Upper lobe of right lung (tissue), 1 donor: ENCODE data around the gene ICAM3. TPM values are rescaled to one million over a fixed set of nuclear protein-coding genes. Genes with fewer than 3 reads are reported as not detected.
"Not testable (repeated sequence)": the region's sequence is repeated elsewhere in the genome, so short reads cannot be mapped to it uniquely, and the experiment has no call there.

Source experiments
- ATAC-seq: fragments of 200-7000 bp; cut with Tn5 transposase; one replicate; pipeline ENCODE4 v1.9.1; 2020; ENCODE audit warnings: mild to moderate bottlenecking, moderate library complexity
- DNase-seq: peaks from one replicate; pipeline ENCODE4 v3.0.0-alpha.2; 2020
- H3K27ac ChIP-seq: fragments of 200-600 bp; one replicate; pipeline ENCODE4 v1.8.0; 2022
- H3K27me3 ChIP-seq: fragments of 200-600 bp; one replicate; pipeline ENCODE4 v1.8.0; 2022; ENCODE audit warnings: mild to moderate bottlenecking
- H3K36me3 ChIP-seq: fragments of 200-600 bp; one replicate; pipeline ENCODE4 v1.8.0; 2022
- H3K4me1 ChIP-seq: fragments of 200-600 bp; one replicate; pipeline ENCODE4 v1.8.0; 2022
- H3K4me3 ChIP-seq: fragments of 200-600 bp; one replicate; pipeline ENCODE4 v1.8.0; 2022; ENCODE audit warnings: mild to moderate bottlenecking
- H3K9me3 ChIP-seq: fragments of 200-600 bp; one replicate; pipeline ENCODE4 v1.8.0; 2022
- intact Hi-C: fragments of 100-400 bp; cut with DNase I; formaldehyde crosslinking; loops from one replicate; pipeline ENCODE4 v1.11.0; 2022
- total RNA-seq: library from RNA; stranded (reverse); fragmentation: NEBNext Ultra II Directional; extraction: Animal tissue kit (Norgen Biotek cat#: 25700); gene quantifications from one replicate; pipeline ENCODE4 v1.2.1, GENCODE V29; 2021
- TF ChIP-seq, protein P1 (sequence below): fragments of 200-600 bp; IDR thresholded peaks from one replicate; pipeline ENCODE4 v1.8.0; 2022; ENCODE audit warnings: antibody characterized with exemption
- donor health status: DM: no; HTN: yes; CAD: no; lungs with severe emphysema.

The ICAM3 gene
- total RNA-seq, 1 donor from 2014 or later: 23.8 TPM

DNA sequence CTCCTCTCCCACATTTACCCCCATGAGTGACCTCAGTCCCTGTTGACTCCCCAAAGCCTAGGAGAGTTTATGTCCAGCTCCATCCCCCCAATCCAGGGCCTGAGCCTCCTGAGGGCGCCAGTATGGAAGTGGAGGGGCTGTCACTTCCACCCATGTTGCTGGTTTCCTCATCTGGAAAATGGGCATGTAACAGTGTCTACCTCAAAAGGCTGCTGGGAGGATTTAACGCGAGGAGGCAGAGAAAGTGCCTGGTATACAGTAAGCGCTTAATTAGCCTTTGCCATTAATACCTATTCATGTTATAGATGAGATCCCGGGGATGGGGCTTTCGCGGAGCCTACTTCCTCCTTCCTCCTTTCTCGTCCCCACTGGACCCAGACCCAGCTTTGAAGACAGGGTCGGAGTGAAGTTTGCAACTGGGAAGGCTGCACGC is 40.5 kb upstream of the ICAM3 start:
- TF ChIP-seq, protein P1, sequence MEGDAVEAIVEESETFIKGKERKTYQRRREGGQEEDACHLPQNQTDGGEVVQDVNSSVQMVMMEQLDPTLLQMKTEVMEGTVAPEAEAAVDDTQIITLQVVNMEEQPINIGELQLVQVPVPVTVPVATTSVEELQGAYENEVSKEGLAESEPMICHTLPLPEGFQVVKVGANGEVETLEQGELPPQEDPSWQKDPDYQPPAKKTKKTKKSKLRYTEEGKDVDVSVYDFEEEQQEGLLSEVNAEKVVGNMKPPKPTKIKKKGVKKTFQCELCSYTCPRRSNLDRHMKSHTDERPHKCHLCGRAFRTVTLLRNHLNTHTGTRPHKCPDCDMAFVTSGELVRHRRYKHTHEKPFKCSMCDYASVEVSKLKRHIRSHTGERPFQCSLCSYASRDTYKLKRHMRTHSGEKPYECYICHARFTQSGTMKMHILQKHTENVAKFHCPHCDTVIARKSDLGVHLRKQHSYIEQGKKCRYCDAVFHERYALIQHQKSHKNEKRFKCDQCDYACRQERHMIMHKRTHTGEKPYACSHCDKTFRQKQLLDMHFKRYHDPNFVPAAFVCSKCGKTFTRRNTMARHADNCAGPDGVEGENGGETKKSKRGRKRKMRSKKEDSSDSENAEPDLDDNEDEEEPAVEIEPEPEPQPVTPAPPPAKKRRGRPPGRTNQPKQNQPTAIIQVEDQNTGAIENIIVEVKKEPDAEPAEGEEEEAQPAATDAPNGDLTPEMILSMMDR: no peak
- intact Hi-C loops: no loop called here
- DNase-seq: no peak
- no peaks in the 10 kb centered on the region for H3K9me3 ChIP-seq
- peaks cover 15% of the 10 kb centered on the region for H3K4me1 ChIP-seq
- H3K27me3 ChIP-seq: no peaks in the 10 kb centered on the region
- H3K27ac ChIP-seq: peak overlapping the region; percentile 85
- ATAC-seq: no peak
- H3K4me3 ChIP-seq: peak overlapping the region; percentile 91
- H3K36me3 ChIP-seq: peaks cover 17% of the 10 kb centered on the region

DNA sequence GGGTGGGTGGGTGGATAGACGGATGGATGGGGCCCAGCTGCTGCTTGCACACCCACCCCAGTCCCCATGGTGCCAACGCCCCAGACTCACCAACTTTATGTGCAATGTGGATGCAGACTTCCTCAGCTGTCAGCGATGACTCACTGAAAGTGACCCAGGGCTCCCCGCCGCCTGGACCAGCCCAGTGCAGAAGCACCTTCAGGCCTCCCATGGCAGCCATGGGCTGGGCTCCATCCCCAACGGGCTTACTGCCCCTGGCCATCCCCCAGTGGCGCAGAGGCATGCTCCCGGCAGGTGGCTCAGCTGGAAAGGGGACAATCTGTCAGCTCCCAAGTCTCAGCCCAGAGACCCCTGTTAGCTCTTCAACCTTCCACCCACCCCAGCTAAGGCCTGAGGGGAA is 38.7 kb upstream of the ICAM3 start:
- ATAC-seq: no peak
- Histone ChIP-seq H3K4me1 (peaks cover 15% of the 10 kb centered on the region), H3K36me3 (peaks cover 17% of the 10 kb centered on the region), H3K27me3 (no peaks in the 10 kb centered on the region), H3K9me3 (no peaks in the 10 kb centered on the region), H3K27ac (no peak overlapping the region), H3K4me3 (no peak overlapping the region)
- DNase-seq: no peak
- TF ChIP-seq, protein P1: no peak
- intact Hi-C loops: no loop called here

DNA sequence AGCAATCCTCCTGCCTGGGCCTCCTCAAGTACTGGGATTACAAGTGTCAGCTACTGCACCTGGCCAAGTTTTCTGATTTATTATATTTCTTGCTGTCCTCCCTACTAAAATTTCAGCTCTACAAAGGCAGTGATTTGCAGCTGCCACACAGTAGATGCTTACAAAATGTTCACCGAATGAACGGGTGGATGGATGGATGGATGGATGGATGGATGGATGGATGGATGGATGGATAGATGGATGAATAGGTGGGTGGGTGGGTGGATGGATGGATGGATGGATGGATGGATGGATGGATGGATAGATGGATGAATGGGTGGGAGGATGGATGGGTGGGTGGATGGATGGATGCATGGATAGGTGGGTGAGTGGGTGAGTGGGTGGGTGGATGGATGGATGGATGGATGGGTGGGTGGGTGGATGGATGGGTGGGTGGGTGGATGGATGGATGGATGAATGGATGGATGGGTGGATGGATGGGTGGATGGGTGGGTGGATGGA is 37.8 kb upstream of the ICAM3 start:
- intact Hi-C loops, ATAC-seq: not testable (repeated sequence)
- H3K36me3 ChIP-seq: peaks cover 17% of the 10 kb centered on the region

DNA sequence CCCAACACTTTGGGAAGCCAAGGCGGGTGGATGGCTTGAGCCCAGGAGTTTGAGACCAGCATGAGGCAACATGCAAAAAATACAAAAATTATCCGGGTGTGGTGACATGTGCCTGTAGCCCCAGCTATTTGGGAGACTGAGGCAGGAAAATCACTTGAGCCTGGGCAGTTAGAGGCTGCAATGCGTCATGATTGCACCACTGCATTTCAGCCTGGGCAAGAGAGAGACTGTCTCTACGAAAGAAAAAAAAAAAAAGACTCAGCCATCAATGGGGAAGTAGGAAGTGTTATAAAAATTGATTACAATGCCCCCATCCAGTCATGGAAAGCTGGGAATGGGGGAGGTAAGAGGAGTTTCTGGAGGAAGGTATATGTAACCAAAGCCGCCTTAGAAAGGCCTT is 35.5 kb upstream of the ICAM3 start:
- DNase-seq (no peak), ATAC-seq (no peak)
- H3K4me3 ChIP-seq: no peak overlapping the region
- intact Hi-C loops: no loop called here
- peaks cover 31% of the 10 kb centered on the region for H3K36me3 ChIP-seq
- peaks cover 7% of the 10 kb centered on the region for H3K4me1 ChIP-seq
- TF ChIP-seq, protein P1: no peak
- no peak overlapping the region for H3K27ac ChIP-seq
- no peaks in the 10 kb centered on the region for H3K9me3 ChIP-seq
- H3K27me3 ChIP-seq: no peaks in the 10 kb centered on the region

More for the DNA sequence above, 37.8 kb upstream of the ICAM3 start:
- H3K4me3 ChIP-seq, DNase-seq, H3K27me3 ChIP-seq, H3K27ac ChIP-seq, H3K9me3 ChIP-seq: not testable (repeated sequence)
- H3K4me1 ChIP-seq: peaks cover 11% of the 10 kb centered on the region

DNA sequence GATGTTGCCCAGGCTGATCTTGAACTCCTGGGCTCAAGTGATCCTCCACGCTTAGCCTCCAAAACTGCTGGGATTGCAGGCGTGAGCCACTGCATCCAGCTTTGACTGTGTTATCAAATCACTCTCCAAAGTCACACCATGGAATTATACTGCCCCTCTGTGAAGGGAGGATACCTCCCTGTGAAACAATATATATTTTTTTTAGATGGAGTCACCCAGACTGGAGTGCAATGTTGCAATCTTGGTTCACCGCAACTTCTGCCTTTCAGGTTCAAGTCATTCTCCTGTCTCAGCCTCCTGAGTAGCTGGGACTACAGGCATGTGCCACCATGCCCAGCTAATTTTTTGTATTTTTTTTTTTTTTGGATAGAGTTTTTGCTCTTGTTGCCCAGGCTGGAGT is 33.3 kb upstream of the ICAM3 start:
- intact Hi-C loops: no loop called here
- H3K36me3 ChIP-seq: peaks cover 38% of the 10 kb centered on the region
- ATAC-seq: peak; percentile 73
- H3K4me3 ChIP-seq: no peak overlapping the region
- H3K27ac ChIP-seq: no peak overlapping the region
- H3K9me3 ChIP-seq: no peaks in the 10 kb centered on the region
- H3K27me3 ChIP-seq: no peaks in the 10 kb centered on the region
- no peaks in the 10 kb centered on the region for H3K4me1 ChIP-seq
- DNase-seq: no peak
- TF ChIP-seq, protein P1: no peak

DNA sequence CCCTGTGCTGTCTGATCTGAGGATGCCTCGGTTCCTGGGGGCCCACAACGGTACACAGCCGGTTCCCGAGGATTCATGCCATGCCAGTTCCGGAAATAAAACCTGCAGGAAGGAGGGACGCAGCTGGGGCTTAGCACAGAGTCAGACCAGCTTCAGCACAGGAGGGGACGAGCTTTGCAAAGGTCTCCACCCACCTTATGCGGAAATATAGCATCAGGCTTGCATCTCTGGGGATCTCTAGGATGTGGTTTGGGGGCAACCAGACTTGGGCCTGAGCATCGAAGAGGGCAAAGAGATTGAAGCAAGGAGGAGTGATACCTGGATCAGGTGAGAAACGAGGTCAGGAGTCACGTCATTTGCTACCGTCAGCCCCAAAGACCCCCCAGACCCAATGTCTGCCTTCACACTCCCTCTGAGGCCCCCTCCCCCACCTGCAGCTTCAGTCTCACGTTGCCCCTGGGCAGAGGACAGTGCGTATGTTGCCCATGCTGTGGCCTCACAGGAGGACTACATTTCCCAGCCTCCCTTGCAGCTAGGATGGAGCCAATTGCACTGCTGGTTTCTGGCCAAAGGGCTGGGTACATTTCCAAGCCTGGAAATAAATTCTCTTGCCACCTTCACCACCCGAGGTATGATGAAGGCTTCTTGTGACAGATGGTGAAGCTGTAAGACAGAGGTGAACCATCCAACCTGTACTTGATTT is 28.8 kb upstream of the ICAM3 start:
- H3K4me3 ChIP-seq: no peak overlapping the region
- H3K36me3 ChIP-seq: peaks cover 76% of the 10 kb centered on the region
- H3K9me3 ChIP-seq: no peaks in the 10 kb centered on the region
- intact Hi-C loops: no loop called here
- H3K4me1 ChIP-seq: no peaks in the 10 kb centered on the region
- no peak overlapping the region for H3K27ac ChIP-seq
- no peaks in the 10 kb centered on the region for H3K27me3 ChIP-seq
- peak; percentile 29 for ATAC-seq
- DNase-seq: no peak
- TF ChIP-seq, protein P1: no peak

DNA sequence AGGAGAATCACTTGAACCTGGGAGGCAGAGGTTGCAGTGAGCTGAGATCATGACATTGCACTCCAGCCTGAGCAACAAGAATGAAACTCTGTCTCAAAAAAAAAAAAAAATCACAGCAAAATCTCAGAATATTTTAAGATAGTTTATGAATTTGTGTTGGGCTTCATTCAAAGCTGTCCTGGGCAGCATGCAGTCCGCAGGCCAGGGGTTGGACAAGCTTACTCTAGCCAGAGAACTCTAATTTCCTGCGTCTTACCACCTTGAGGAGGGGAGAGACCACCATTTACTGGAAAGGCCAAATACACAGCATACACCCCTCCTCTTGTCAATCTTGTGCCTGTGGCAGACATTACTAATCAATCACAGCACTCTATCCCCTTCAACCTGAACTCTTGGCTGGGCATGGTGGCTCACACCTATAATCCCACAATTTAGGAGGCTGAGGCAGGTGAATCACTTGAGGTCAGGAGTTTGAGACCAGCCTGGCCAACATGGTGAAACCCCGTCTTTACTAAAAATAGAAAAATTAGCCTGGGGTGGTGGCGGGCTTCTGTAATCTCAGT is 27.6 kb upstream of the ICAM3 start:
- DNase-seq, ATAC-seq, H3K27me3 ChIP-seq, H3K9me3 ChIP-seq, H3K4me1 ChIP-seq, H3K4me3 ChIP-seq, H3K27ac ChIP-seq, intact Hi-C loops: not testable (repeated sequence)
- peaks cover 88% of the 10 kb centered on the region for H3K36me3 ChIP-seq
